Measurements from ENCODE around the gene STX16.
"Not testable (repeated sequence)": the region's sequence is repeated elsewhere in the genome, so short reads cannot be mapped to it uniquely, and the experiment has no call there.

STX16 gene

GRCh38 chr20:58639182-58640146, 11.6 kb upstream of the STX16 start:
- TF ChIP-seq POLR2AphosphoS5 (IDR thresholded peaks at IDR 0.05; ENCODE audit: low read depth, low read length): no peak
- TF ChIP-seq TAF1 (IDR thresholded peaks at IDR 0.05; ENCODE audit: borderline replicate concordance, low read depth, low read length): no peak
- TF ChIP-seq POLR2A (IDR thresholded peaks at IDR 0.05; ENCODE audit: low read depth, low read length): no peak
- FAIRE-seq: no peak
- no peak for DNase-seq (ENCODE audit: insufficient read length)

- TF ChIP-seq POLR2AphosphoS5 (IDR thresholded peaks at IDR 0.05; ENCODE audit: low read depth, low read length): no peak
- no peak for TF ChIP-seq POLR2A (IDR thresholded peaks at IDR 0.05; ENCODE audit: low read depth, low read length)
- TF ChIP-seq TAF1 (IDR thresholded peaks at IDR 0.05; ENCODE audit: borderline replicate concordance, low read depth, low read length): no peak
- FAIRE-seq (no peak), DNase-seq (ENCODE audit: insufficient read length) (no peak)
These were observed 10.6 kb upstream of the STX16 start for GRCh38 chr20:58640446-58640845.

GRCh38 chr20:58642441-58642840, 8.6 kb upstream of the STX16 start:
- no peak for TF ChIP-seq POLR2A (IDR thresholded peaks at IDR 0.05; ENCODE audit: low read depth, low read length)
- no peak for TF ChIP-seq TAF1 (IDR thresholded peaks at IDR 0.05; ENCODE audit: borderline replicate concordance, low read depth, low read length)
- TF ChIP-seq POLR2AphosphoS5 (IDR thresholded peaks at IDR 0.05; ENCODE audit: low read depth, low read length): no peak
- FAIRE-seq (no peak), DNase-seq (ENCODE audit: insufficient read length) (no peak)

- not testable (repeated sequence) for DNase-seq (ENCODE audit: insufficient read length); FAIRE-seq
These were observed 8.2 kb upstream of the STX16 start for GRCh38 chr20:58642896-58643295.

- TF ChIP-seq POLR2AphosphoS5 (IDR thresholded peaks at IDR 0.05; ENCODE audit: low read depth, low read length) (no peak), POLR2A (IDR thresholded peaks at IDR 0.05; ENCODE audit: low read depth, low read length) (no peak), TAF1 (IDR thresholded peaks at IDR 0.05; ENCODE audit: borderline replicate concordance, low read depth, low read length) (no peak)
- DNase-seq (ENCODE audit: insufficient read length): no peak
- no peak for FAIRE-seq
These were observed 5.6 kb upstream of the STX16 start for GRCh38 chr20:58645412-58645968.

GRCh38 chr20:58646257-58646656, 4.8 kb upstream of the STX16 start:
- FAIRE-seq (no peak), DNase-seq (ENCODE audit: insufficient read length) (no peak)
- TF ChIP-seq TAF1 (IDR thresholded peaks at IDR 0.05; ENCODE audit: borderline replicate concordance, low read depth, low read length): no peak
- no peak for TF ChIP-seq POLR2A (IDR thresholded peaks at IDR 0.05; ENCODE audit: low read depth, low read length)
- no peak for TF ChIP-seq POLR2AphosphoS5 (IDR thresholded peaks at IDR 0.05; ENCODE audit: low read depth, low read length)

GRCh38 chr20:58646703-58647102, 4.4 kb upstream of the STX16 start:
- FAIRE-seq (no peak), DNase-seq (ENCODE audit: insufficient read length) (no peak)
- TF ChIP-seq POLR2A (IDR thresholded peaks at IDR 0.05; ENCODE audit: low read depth, low read length): no peak
- no peak for TF ChIP-seq POLR2AphosphoS5 (IDR thresholded peaks at IDR 0.05; ENCODE audit: low read depth, low read length)
- TF ChIP-seq TAF1 (IDR thresholded peaks at IDR 0.05; ENCODE audit: borderline replicate concordance, low read depth, low read length): no peak

GRCh38 chr20:58647162-58647795, 3.8 kb upstream of the STX16 start:
- no peak for DNase-seq (ENCODE audit: insufficient read length)
- no peak for FAIRE-seq
- TF ChIP-seq POLR2AphosphoS5 (IDR thresholded peaks at IDR 0.05; ENCODE audit: low read depth, low read length) (no peak), TAF1 (IDR thresholded peaks at IDR 0.05; ENCODE audit: borderline replicate concordance, low read depth, low read length) (no peak), POLR2A (IDR thresholded peaks at IDR 0.05; ENCODE audit: low read depth, low read length) (no peak)

GRCh38 chr20:58647796-58648501, 3.1 kb upstream of the STX16 start:
- FAIRE-seq (no peak), DNase-seq (ENCODE audit: insufficient read length) (no peak)
- no peak for TF ChIP-seq POLR2A (IDR thresholded peaks at IDR 0.05; ENCODE audit: low read depth, low read length)
- TF ChIP-seq TAF1 (IDR thresholded peaks at IDR 0.05; ENCODE audit: borderline replicate concordance, low read depth, low read length): no peak
- TF ChIP-seq POLR2AphosphoS5 (IDR thresholded peaks at IDR 0.05; ENCODE audit: low read depth, low read length): no peak

GRCh38 chr20:58648502-58648825, 2.6 kb upstream of the STX16 start:
- FAIRE-seq; DNase-seq (ENCODE audit: insufficient read length): not testable (repeated sequence)

GRCh38 chr20:58649288-58650180, 1.5 kb upstream of the STX16 start:
- no peak for DNase-seq (ENCODE audit: insufficient read length)

More at GRCh38 chr20:58649288-58650180, 1.5 kb upstream of the STX16 start:
- FAIRE-seq: no peak
- TF ChIP-seq POLR2A (IDR thresholded peaks at IDR 0.05; ENCODE audit: low read depth, low read length): no peak
- no peak for TF ChIP-seq TAF1 (IDR thresholded peaks at IDR 0.05; ENCODE audit: borderline replicate concordance, low read depth, low read length)
- TF ChIP-seq POLR2AphosphoS5 (IDR thresholded peaks at IDR 0.05; ENCODE audit: low read depth, low read length): no peak

All from GM12892 (cell line).